DOHH2 (cell line): ENCODE results near the gene MARCHF9.

Source experiments
- EZH2phosphoT487 ChIP-seq: fragments of 200-600 bp; sonication (generic); IDR thresholded peaks from 2 replicates; pipeline ENCODE4 v1.6.1; 2017; ENCODE audit warnings: borderline replicate concordance, mild to moderate bottlenecking, antibody characterized with exemption, low read length, moderate library complexity, mixed read lengths
- TF ChIP-seq, protein P1 (sequence below): fragments of 200-600 bp; sonication (generic); IDR thresholded peaks from one replicate; pipeline ENCODE4 v1.5.1; 2014; ENCODE audit warnings: antibody characterized with exemption, mild to moderate bottlenecking, low read depth, low read length; ENCODE audit not compliant: poor library complexity, severe bottlenecking

DNA sequence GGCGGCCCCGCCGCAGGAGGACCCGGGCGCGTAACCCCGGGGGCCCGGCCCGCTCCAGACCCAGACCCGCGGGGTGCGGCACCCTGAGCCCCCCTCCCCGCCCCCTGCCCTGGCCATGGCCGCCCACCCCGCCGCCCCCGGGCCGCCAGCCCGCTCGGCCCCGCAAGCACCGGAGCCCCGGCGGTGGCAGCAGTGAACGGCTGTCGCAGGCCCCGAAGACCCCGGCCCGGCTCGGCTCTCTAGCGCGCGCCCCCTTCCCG, 221 bp downstream of the MARCHF9 start:
- TF ChIP-seq, protein P1, sequence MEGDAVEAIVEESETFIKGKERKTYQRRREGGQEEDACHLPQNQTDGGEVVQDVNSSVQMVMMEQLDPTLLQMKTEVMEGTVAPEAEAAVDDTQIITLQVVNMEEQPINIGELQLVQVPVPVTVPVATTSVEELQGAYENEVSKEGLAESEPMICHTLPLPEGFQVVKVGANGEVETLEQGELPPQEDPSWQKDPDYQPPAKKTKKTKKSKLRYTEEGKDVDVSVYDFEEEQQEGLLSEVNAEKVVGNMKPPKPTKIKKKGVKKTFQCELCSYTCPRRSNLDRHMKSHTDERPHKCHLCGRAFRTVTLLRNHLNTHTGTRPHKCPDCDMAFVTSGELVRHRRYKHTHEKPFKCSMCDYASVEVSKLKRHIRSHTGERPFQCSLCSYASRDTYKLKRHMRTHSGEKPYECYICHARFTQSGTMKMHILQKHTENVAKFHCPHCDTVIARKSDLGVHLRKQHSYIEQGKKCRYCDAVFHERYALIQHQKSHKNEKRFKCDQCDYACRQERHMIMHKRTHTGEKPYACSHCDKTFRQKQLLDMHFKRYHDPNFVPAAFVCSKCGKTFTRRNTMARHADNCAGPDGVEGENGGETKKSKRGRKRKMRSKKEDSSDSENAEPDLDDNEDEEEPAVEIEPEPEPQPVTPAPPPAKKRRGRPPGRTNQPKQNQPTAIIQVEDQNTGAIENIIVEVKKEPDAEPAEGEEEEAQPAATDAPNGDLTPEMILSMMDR: no peak
- TF ChIP-seq EZH2phosphoT487: no peak
